ENCODE measurements around the gene ZNG1F.
"Not testable (repeated sequence)": the region's sequence is repeated elsewhere in the genome, so short reads cannot be mapped to it uniquely, and the experiment has no call there.

ZNG1F gene

DNA sequence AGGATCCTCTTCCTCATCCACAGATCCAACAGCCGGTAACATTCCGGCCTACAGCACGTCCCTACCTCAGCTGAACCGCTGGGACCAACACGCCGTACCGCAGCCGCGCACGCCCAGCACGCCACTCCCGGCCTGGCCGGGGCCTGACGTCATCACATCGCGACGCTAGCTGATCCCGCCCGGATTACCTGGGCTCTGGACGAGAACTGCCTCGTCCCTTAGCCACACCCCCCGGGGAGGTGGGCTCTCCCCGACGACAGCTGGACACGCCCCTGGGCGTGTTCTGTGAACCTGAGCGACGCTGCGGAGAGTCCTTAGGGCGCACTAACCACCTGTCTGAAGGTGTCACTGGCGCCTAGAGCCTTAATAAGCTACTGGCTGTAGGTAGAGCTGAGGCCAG is at the start of gene ZNG1F:
Gene ZNG1F (minus strand): TSS at position 101 of the 400 bp plus-strand sequence. CDS start 59 bp downstream, at position 42.
- H3K4me3 ChIP-seq (ENCODE audit: low read length); H3K9me3 ChIP-seq (ENCODE audit: control insufficient read depth, insufficient read depth, low read length); H3K79me2 ChIP-seq (ENCODE audit: control insufficient read depth, low read length); H4K20me1 ChIP-seq (ENCODE audit: control insufficient read depth, insufficient read depth, low read depth, low read length); H3K9me2 ChIP-seq (replicated peaks; ENCODE audit: control insufficient read depth, low read length); H3K36me3 ChIP-seq (ENCODE audit: control insufficient read depth, low read length); H3K4me1 ChIP-seq (ENCODE audit: control insufficient read depth, low read length); H3K27ac ChIP-seq (ENCODE audit: low read depth, low read length); H3K27me3 ChIP-seq (ENCODE audit: control insufficient read depth, low read length); H3F3A ChIP-seq (ENCODE audit: control insufficient read depth, insufficient read depth); H3K4me2 ChIP-seq (ENCODE audit: low read length): not testable (repeated sequence)

DNA sequence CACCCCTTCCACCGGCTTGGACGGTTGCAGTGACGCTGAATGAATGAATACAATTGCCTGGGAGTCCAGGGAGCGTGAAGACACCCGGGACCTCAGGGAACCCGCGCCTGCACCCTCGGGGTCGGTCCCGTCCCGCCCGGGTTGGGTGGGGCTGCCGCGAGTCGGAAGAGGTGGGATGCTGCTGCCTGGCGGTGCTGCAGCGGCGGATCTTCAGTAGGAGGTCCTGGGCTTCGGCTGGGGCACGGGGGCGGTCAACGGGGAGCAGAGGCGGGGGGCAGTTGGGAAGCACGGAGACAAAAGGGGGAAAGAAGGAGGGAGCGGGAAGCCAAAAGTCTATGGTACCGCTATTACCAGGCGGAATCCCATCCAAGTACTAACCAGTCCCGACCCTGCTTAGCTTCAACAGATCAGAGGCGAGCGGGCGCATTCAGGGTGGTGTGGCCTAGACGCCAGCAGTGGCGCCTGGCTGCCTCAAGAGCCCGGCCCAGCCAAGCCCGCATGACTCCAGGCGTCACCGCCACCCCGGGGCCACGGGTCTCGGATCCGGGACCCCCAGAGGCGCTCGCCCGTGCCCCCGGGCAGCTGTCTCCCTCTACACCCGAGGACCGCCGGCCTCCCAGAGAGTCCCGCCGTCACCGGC is 48.1 kb upstream of the ZNG1F start:
- peak overlapping the region; percentile 38 for H3K4me3 ChIP-seq (ENCODE audit: low read length)
- not testable (repeated sequence) for H3K4me2 ChIP-seq (ENCODE audit: low read length); H3F3A ChIP-seq (ENCODE audit: control insufficient read depth, insufficient read depth); H4K20me1 ChIP-seq (ENCODE audit: control insufficient read depth, insufficient read depth, low read depth, low read length); H3K27ac ChIP-seq (ENCODE audit: low read depth, low read length); H3K36me3 ChIP-seq (ENCODE audit: control insufficient read depth, low read length); H3K9me3 ChIP-seq (ENCODE audit: control insufficient read depth, insufficient read depth, low read length); H3K27me3 ChIP-seq (ENCODE audit: control insufficient read depth, low read length); H3K9me2 ChIP-seq (replicated peaks; ENCODE audit: control insufficient read depth, low read length); H3K4me1 ChIP-seq (ENCODE audit: control insufficient read depth, low read length); H3K79me2 ChIP-seq (ENCODE audit: control insufficient read depth, low read length)

DNA sequence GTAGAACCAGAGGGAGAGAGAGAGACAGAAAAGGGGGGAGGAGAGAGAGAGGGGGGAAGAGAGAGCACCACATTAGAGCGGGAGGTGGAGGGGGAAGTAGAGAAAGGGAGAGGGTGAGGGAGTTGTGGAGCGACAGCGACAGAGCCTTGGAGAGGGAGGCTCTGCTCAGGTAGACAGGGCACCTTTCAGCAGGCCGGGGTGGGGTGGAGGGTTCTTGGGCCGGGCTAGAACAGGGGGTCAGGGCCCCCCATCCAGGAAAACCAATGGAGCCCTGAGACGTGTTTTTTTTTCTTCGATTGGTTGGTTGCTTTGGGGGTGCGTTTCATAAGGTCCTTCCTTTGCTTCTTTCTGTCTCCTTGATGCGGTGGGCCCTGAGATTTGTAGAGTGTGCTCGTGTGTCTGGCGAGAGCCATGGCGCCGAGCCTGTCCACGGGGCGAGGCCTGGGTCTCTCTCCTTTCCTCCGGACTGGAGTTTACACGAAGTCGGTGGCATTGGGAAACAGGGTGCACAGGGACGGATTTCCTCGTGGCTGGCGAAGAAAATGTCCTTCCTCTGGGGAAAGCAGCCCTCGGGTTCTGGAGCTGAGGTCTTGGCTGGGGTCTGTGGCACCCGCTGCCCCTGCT is 47.5 kb upstream of the ZNG1F start:
- H3K4me2 ChIP-seq (ENCODE audit: low read length); H3K27ac ChIP-seq (ENCODE audit: low read depth, low read length); H3K79me2 ChIP-seq (ENCODE audit: control insufficient read depth, low read length); H3F3A ChIP-seq (ENCODE audit: control insufficient read depth, insufficient read depth); H3K36me3 ChIP-seq (ENCODE audit: control insufficient read depth, low read length); H3K9me2 ChIP-seq (replicated peaks; ENCODE audit: control insufficient read depth, low read length); H3K27me3 ChIP-seq (ENCODE audit: control insufficient read depth, low read length); H3K4me1 ChIP-seq (ENCODE audit: control insufficient read depth, low read length); H3K9me3 ChIP-seq (ENCODE audit: control insufficient read depth, insufficient read depth, low read length); H4K20me1 ChIP-seq (ENCODE audit: control insufficient read depth, insufficient read depth, low read depth, low read length): not testable (repeated sequence)
- H3K4me3 ChIP-seq (ENCODE audit: low read length) = 0 out of 2 replicates have a peak overlapping the region, but pooled peaks have one; percentile 37

DNA sequence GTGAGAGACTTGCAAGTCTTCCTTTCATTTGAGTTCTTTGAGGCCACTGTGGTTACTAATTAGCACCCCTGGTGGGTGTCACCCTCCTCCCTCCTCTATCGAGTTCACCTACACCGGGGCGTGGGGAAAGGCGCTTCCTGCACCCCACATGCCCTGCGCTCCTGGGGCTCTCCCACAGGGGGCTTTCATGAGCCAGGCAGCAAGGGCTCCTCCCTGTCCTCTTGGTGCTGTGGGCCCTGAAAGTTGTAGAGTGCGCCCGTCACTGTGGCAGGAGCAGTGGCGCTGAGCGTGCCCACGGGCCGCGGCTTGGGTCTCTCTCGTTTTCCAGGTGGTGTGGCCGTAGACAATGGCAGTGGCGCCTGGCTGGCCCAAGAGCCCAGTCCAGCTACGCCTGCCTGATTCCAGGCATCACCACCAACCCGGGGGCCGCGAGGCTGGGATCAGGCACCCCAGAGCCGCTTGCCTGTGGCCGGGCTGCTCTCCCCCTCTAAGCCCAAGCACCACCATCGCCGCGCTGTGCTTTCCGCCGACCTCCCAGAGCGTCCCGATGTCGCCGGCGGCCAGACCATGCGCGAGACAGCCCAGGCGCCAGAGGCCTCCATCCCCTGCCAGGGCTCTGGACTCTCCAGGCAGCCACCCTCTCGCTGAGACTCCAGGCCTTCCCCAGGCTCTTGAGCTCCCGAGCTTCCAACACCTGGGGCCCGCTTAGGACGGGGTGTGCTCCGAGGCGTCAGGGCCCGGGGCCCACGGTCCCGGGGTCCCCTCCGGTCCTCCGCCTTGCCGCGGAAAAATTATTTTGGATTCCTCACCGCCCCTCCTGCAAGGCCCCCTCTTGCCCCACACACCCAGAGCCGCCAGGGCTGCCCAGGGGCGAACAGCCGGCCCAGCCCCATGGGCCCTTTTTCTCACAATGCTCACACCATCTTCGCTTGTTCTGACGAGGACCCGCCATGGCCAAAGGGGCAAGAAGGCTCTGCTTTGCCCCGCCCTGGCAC is 46.0 kb upstream of the ZNG1F start:
- H3F3A ChIP-seq (ENCODE audit: control insufficient read depth, insufficient read depth); H3K9me2 ChIP-seq (replicated peaks; ENCODE audit: control insufficient read depth, low read length); H3K36me3 ChIP-seq (ENCODE audit: control insufficient read depth, low read length); H3K9me3 ChIP-seq (ENCODE audit: control insufficient read depth, insufficient read depth, low read length); H4K20me1 ChIP-seq (ENCODE audit: control insufficient read depth, insufficient read depth, low read depth, low read length); H3K27me3 ChIP-seq (ENCODE audit: control insufficient read depth, low read length); H3K4me1 ChIP-seq (ENCODE audit: control insufficient read depth, low read length); H3K79me2 ChIP-seq (ENCODE audit: control insufficient read depth, low read length): not testable (repeated sequence)
- Histone ChIP-seq H3K4me2 (ENCODE audit: low read length) (peak overlapping the region; percentile 85), H3K27ac (ENCODE audit: low read depth, low read length) (peak overlapping the region; percentile 71), H3K4me3 (ENCODE audit: low read length) (peak overlapping the region; percentile 70)

DNA sequence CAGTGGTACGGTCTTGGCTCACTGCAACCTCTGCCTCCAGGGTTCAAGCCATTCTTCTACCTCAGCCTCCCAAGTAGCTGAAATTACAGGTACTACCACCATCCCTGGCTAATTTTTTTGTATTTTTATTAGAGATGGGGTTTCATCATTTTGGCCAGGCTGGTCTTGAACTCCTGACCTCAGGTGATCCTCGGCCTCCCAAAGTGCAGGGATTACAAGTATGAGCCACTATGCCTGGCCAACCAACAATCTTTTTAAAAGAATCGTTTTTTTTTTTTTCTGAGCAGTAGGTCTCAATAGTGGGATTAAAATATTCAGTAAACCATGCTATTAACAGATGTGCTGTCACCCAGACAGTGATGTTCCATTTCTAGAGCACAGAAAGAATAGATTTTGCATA is 45.1 kb upstream of the ZNG1F start:
- H3K9me2 ChIP-seq (replicated peaks; ENCODE audit: control insufficient read depth, low read length); H3K79me2 ChIP-seq (ENCODE audit: control insufficient read depth, low read length); H3K36me3 ChIP-seq (ENCODE audit: control insufficient read depth, low read length); H4K20me1 ChIP-seq (ENCODE audit: control insufficient read depth, insufficient read depth, low read depth, low read length); H3F3A ChIP-seq (ENCODE audit: control insufficient read depth, insufficient read depth); H3K4me1 ChIP-seq (ENCODE audit: control insufficient read depth, low read length); H3K27me3 ChIP-seq (ENCODE audit: control insufficient read depth, low read length): not testable (repeated sequence)
- Histone ChIP-seq H3K4me2 (ENCODE audit: low read length) (peak overlapping the region; percentile 85; the same call in 1 of the 2 replicates), H3K4me3 (ENCODE audit: low read length) (peak overlapping the region; percentile 70), H3K27ac (ENCODE audit: low read depth, low read length) (peak overlapping the region; percentile 71), H3K9me3 (ENCODE audit: control insufficient read depth, insufficient read depth, low read length) (peaks cover 12% of the 10 kb centered on the region; the same call in 1 of the 2 replicates)

DNA sequence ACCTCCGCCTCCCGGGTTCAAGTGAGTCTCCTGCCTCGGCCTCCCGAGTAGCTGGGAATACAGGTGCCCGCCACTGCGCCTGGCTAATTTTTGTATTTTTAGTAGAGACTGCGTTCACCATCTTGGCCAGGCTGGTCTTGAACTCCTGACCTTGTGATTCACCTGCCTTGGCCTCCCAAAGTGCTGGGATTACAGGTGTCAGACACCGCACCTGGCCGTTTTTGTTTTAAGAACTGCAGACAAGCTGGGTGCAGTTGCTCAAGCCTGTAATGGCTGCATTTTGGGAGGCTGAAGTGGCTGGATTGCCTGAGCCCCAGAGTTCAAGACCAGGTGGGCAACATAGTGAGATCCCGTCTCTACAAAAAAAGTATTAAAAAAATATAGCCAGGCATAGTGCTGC is 43.2 kb upstream of the ZNG1F start:
- Histone ChIP-seq H3K36me3 (ENCODE audit: control insufficient read depth, low read length) (peaks cover 10% of the 10 kb centered on the region; the same call in 1 of the 2 replicates), H3K9me3 (ENCODE audit: control insufficient read depth, insufficient read depth, low read length) (peaks cover 13% of the 10 kb centered on the region; the same call in 1 of the 2 replicates)
- H3K4me3 ChIP-seq (ENCODE audit: low read length); H4K20me1 ChIP-seq (ENCODE audit: control insufficient read depth, insufficient read depth, low read depth, low read length); H3K27me3 ChIP-seq (ENCODE audit: control insufficient read depth, low read length); H3K9me2 ChIP-seq (replicated peaks; ENCODE audit: control insufficient read depth, low read length); H3K27ac ChIP-seq (ENCODE audit: low read depth, low read length); H3F3A ChIP-seq (ENCODE audit: control insufficient read depth, insufficient read depth); H3K79me2 ChIP-seq (ENCODE audit: control insufficient read depth, low read length); H3K4me2 ChIP-seq (ENCODE audit: low read length); H3K4me1 ChIP-seq (ENCODE audit: control insufficient read depth, low read length): not testable (repeated sequence)

DNA sequence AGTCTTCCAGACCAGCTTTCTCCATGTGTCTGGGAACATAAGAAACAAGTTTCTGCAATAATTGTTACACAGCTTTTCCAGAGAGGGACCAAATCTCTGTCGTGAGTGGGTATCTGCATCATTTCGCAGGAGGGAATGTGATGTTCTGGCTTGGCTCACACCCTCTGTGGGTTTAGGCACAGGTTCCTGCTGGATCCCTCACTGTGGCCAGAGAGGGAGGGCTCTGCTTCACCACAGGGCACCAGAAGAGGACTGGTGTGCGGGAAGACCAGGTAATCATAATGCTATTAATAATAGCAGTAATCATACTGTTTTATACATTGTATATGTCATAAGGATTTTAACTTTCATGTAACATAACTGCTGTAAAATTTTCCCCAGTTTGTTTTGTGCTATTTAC is 41.3 kb upstream of the ZNG1F start:
- H3K36me3 ChIP-seq (ENCODE audit: control insufficient read depth, low read length) = peaks cover 10% of the 10 kb centered on the region; the same call in 1 of the 2 replicates
- not testable (repeated sequence) for H3K4me2 ChIP-seq (ENCODE audit: low read length); H3F3A ChIP-seq (ENCODE audit: control insufficient read depth, insufficient read depth); H3K27ac ChIP-seq (ENCODE audit: low read depth, low read length); H3K79me2 ChIP-seq (ENCODE audit: control insufficient read depth, low read length); H3K9me2 ChIP-seq (replicated peaks; ENCODE audit: control insufficient read depth, low read length); H3K4me3 ChIP-seq (ENCODE audit: low read length); H4K20me1 ChIP-seq (ENCODE audit: control insufficient read depth, insufficient read depth, low read depth, low read length); H3K4me1 ChIP-seq (ENCODE audit: control insufficient read depth, low read length); H3K27me3 ChIP-seq (ENCODE audit: control insufficient read depth, low read length)
- peaks cover 13% of the 10 kb centered on the region; the same call in 1 of the 2 replicates for H3K9me3 ChIP-seq (ENCODE audit: control insufficient read depth, insufficient read depth, low read length)

Data from DOHH2 (cell line).